Skeletal muscle cell (primary cell): ENCODE results near the gene CRCP.
A peak's percentile ranks its signal among the peaks of the same experiment; 100 is the strongest.
"Not testable (repeated sequence)": the region's sequence is repeated elsewhere in the genome, so short reads cannot be mapped to it uniquely, and the experiment has no call there.

Experiments used
- DNase-seq: peaks from one replicate; pipeline ENCODE4 v3.0.0-alpha.2; 2010; ENCODE audit warnings: low read depth
- H3K4me3 ChIP-seq: 2 replicates; pipeline ENCODE4 v1.5.1; 2011; ENCODE audit warnings: low read depth, mild to moderate bottlenecking, control low read depth, low read length, moderate library complexity

CRCP gene

DNA sequence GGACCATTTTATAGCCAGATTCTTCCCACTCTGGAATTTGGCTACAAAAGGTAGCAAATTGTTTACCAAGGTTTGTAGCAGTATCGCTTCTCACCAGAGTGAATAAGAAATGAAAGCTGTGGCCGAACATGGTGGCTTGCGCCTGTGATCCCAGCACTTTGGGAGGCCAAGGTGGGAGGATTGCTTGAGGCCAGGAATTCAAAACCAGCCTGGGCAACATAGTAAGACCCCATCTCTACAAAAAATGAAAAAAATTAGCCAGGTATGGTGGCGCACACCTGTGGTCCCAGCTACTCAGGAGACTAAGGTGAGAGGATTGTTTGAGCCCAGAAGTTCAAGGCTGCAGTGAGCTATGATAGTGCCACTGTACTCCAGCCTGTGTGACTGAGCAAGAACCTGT, 33.0 kb downstream of the CRCP start:
- H3K4me3 ChIP-seq, DNase-seq: not testable (repeated sequence)

GRCh38 chr7:66150471-66150870, 35.8 kb downstream of the CRCP start:
- no peak overlapping the region for H3K4me3 ChIP-seq
- peak; percentile 41 for DNase-seq

DNA sequence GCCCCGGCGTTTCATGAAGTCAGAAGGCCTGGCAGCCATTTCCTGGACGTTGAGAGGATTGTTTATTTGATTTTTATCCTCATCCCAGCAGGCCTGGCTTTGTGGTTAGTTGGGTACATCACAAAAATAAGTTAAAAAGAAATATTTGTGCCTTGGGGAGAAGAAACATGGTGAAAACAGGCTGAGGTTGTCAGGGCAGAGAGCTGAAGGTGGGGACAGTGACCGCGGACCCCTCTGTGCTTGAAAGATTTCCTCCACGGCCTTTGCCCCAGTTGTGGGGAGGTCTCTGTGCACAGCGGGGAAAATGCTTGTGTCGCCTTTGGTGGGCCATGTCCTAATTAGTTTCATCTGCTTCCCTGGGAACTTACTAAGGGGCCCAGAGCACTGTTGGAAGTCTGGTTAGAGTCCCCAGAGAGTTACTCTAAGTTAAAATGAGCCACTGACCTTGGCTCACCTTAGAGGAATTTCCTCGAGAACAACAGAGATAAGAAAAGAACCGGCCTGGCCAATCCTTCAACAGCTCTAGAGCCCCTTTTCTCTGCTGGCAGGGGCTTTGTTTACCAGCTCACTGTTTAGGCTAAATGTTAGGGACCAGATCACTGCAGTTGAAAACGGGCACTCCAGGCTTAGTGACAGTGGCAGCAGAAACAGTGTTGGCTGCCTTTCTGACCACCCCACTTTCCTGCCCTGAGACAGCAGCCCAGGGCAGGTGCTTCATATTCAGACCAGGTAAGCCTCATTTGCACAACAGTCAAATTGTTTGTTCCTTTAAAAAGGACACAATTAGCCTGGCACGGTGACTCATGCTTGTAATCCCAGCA, 37.9 kb downstream of the CRCP start:
- no peak overlapping the region for H3K4me3 ChIP-seq

DNA sequence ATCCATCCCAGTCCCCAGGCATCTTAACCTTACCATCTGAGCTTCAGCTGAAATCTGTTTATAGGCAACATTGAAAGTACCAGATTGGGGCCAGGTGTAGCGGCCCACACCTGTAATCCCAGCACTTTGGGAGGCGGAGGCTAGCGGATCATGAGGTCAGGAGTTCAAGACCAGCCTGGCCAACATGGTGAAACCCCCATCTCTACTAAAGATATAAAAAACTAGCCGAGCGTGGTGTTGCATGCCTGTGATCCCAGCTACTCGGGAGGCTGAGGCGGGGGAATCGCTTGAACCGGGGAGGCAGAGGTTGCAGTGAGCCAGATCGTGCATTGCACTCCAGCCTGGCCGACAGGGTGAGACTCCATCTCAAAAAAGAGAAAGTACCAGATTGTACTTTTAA, 39.0 kb downstream of the CRCP start:
- DNase-seq = no peak
- H3K4me3 ChIP-seq = no peak overlapping the region

More for the DNA sequence above, 37.9 kb downstream of the CRCP start:
- no peak for DNase-seq

GRCh38 chr7:66156035-66156434, 41.4 kb downstream of the CRCP start:
- not testable (repeated sequence) for H3K4me3 ChIP-seq, DNase-seq

DNA sequence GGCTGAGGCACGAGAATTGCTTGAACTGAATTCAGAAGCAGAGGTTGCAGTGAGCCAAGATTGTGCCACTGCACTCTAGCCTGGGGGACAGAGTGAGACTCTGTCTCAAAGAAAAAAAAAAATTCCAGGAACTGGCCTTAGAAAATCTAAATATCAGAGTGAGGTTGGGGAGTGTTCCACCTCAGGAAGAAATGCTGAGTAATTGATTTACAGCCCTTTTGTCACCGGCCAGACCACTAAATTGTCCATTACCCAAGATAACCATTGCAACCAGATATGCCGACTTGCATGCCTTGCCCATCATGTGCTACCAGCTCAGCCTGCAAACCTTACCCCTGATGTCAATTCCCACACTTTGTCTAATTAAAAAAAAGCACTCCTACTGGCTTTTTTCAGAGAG, 42.4 kb downstream of the CRCP start:
- H3K4me3 ChIP-seq = no peak overlapping the region
- no peak for DNase-seq

DNA sequence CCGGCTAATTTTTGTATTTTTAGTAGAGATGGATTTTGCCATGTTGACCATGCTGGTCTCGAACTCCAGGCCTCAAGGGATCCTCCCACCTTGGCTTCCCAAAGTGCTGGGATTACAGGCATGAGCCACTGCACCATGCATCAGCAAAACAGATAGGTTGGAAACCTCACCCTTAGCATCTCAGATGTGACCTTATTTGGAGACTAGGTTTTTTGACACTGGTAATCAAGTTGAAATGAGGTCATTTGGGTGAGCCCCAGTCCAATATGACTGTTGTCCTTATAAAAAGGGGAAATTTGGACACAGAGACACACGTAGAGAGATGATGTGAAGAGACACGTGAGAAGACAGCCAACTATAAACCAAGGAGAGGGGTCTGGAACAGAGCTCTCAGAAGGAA, 48.0 kb downstream of the CRCP start:
- H3K4me3 ChIP-seq = no peak overlapping the region
- DNase-seq = no peak

DNA sequence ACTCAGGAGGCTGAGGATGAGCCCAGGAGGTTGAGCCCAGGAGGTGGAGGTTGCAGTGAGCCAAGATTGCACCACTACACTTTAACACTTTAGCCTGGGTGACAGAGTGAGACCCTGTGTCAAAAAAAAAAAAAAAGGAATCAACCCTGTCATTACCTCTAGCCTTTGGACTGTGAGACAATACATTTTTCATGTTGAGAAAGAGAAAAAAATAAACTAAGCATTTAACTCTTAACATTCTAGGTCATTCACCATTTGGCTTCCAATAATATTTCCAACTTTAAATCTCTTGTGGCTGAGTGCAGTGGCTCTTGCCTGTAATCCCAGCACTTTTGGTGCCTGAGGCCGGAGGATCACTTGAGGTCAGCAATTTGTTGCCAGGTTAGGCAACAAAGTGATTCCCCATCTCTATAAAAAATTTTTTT, 48.6 kb downstream of the CRCP start:
- no peak overlapping the region for H3K4me3 ChIP-seq

GRCh38 chr7:66164356-66164755, 49.7 kb downstream of the CRCP start:
- no peak for DNase-seq
- H3K4me3 ChIP-seq = no peak overlapping the region

More for the DNA sequence above, 48.6 kb downstream of the CRCP start:
- DNase-seq = no peak

GRCh38 chr7:66167773-66168387, 53.2 kb downstream of the CRCP start:
- H3K4me3 ChIP-seq = no peak overlapping the region
- DNase-seq = no peak

GRCh38 chr7:66169616-66170015, 55.0 kb downstream of the CRCP start:
- H3K4me3 ChIP-seq = no peak overlapping the region
- DNase-seq = no peak

- DNase-seq = no peak
- H3K4me3 ChIP-seq = no peak overlapping the region
These were observed 55.9 kb downstream of the CRCP start for GRCh38 chr7:66170309-66171231.

DNA sequence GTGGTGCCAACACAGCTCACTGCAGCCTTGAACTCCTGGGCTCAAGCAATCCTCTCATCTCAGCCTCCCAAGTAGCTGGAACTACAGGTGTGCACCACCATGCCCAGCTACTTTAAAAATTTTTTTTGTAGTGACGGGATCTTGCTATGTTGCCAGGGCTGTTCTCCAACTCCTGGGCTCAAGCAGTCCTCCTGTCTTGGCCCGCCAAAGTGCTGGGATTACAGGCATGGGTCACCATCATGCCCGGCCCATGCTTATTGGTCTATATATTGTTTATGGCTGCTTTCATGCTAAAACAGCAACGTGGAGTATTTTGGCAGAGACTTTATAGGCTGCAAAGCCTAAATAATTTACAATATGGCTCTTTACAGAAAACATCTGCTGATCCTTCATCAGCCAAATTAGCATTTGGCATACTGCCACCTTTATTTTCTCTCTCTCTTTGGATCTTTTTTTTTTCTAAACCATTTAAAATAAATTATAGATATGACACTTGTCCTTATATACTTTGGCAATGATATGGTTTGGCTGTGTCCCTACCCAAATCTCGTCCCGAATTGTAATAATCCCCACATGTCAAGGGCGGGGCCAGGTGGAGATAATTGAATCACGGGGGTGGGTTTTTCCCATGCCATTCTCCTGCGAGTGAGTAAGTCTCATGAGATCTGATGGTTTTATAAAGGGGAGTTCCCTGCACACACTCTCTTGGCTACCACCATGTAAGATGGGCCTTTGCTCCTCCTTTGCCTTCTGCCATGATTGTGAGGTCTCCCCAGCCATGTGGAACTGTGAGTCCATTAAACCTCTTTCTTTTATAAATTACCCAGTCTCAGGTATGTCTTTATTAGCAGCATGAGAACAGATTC, 58.1 kb downstream of the CRCP start:
- not testable (repeated sequence) for H3K4me3 ChIP-seq, DNase-seq

- no peak overlapping the region for H3K4me3 ChIP-seq
- DNase-seq = no peak
These were observed 59.2 kb downstream of the CRCP start for GRCh38 chr7:66173856-66174255.

DNA sequence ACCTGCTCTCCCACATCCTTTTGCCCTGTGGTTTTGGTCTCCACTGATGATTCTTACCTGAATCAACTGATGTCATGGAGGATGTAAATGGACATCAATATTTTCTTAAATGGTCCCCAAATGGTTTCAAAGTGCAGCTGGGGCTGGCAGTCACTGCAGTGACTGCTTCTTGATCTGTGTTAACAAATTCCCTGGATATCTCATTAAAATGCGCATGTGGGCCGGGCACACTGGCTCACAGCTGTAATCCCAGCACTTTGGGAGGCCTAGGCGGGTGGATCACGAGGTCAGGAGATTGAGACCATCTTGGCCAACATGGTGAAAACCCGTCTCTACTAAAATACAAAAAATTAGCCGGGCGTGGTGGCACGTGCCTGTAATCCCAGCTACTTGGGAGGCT, 60.4 kb downstream of the CRCP start:
- not testable (repeated sequence) for H3K4me3 ChIP-seq, DNase-seq

DNA sequence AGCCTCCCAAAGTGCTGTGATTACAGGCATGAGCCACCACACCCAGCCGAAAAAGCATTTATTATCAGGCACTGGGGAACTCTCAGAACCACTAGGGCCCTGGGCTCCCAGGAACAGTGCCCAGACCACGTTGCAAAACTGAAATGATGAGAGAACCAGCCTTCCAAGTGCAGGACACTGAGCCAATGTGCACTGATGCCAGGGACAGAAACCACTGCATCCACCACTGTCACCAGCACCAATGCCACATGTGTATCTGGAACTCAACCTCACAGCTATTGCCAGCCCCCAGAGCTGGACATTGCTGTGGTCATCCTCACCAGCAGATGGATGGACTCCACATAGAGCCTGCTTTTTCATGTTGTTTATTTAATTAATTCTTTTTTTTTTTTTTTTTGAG, 62.3 kb downstream of the CRCP start:
- DNase-seq = no peak
- no peak overlapping the region for H3K4me3 ChIP-seq

DNA sequence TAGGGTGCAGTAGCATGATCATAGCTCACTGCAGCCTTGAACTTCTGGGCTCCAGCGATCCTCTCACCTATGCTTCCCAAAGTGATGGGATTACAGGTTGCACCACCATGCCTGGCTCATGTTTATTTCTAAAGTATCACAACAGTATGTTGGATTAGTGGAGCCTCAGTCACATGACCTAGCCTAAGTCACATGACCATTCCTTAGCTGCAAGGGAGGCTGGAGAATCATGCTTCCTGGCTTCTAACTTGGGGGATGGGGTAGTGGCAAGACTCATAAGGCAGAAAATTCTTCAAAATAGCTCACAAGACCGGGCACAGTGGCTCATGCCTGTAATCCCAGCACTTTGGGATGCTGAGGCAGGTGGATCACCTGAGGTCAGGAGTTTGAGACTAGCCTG, 63.6 kb downstream of the CRCP start:
- no peak overlapping the region for H3K4me3 ChIP-seq
- DNase-seq = no peak

DNA sequence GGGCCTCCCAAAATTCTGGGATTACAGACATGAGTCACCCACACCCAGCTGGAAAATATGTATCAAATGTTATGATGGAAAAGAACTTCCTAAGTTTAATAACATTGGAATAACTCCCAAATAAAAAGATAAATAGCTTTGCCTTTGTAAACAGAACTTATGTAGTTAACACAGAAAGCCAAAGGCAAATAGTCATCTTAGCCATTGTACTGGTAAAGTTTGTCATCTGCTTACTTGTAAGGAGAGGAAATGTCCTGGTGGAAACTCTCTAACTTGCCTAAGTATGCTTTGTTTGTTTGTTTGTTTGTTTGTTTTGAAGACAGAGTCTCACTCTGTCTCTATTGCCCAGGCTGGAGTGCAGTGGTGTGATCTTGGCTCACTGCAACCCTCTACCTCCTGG, 66.7 kb downstream of the CRCP start:
- no peak overlapping the region for H3K4me3 ChIP-seq
- DNase-seq = no peak

- H3K4me3 ChIP-seq = no peak overlapping the region
- no peak for DNase-seq
These were observed 67.2 kb downstream of the CRCP start for GRCh38 chr7:66181845-66182244.
